Ovary (tissue), 3 donors: Measurements from ENCODE around the gene PABPN1.

ENCODE experiments used
- POLR2A ChIP-seq: fragments of 450-650 bp; IDR thresholded peaks from one replicate; pipeline ENCODE4 v1.6.1; 2017; ENCODE audit warnings: antibody characterized with exemption, mild to moderate bottlenecking, moderate library complexity
- TF ChIP-seq, protein P1 (sequence below), 3 donors: fragments of 450-650 bp in 2 of 3; fragments of 200-600 bp in 1 of 3; IDR thresholded peaks; one replicate each; pipeline versions ENCODE4 v1.5.1 to v1.8.0; 2016 to 2022; ENCODE audit warnings: antibody characterized with exemption in 3 of 3, mild to moderate bottlenecking in 1 of 3
- donor health status: DM: no; HTN: no; CAD: no.

DNA sequence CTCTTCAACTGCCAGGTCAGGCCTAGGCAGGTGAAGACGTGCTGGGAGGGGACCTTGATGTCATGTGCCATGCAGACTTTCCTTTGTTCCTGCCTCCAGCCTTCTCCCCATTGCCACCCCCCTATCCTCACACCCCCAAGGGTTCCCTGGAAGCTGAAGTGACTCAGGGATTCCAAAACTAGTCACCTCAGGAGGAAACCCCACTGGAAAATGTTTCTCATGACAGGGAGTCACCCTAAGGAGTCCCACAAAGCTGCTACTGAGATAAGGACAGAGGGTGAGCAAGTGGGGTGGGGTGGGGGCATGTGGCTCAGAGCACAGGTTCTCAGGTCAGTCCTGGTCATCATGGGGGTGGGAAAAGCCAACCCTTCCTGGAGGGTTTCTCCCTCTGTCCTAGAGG is 49.0 kb downstream of the PABPN1 start:
- no peak for TF ChIP-seq POLR2A
- TF ChIP-seq, protein P1, sequence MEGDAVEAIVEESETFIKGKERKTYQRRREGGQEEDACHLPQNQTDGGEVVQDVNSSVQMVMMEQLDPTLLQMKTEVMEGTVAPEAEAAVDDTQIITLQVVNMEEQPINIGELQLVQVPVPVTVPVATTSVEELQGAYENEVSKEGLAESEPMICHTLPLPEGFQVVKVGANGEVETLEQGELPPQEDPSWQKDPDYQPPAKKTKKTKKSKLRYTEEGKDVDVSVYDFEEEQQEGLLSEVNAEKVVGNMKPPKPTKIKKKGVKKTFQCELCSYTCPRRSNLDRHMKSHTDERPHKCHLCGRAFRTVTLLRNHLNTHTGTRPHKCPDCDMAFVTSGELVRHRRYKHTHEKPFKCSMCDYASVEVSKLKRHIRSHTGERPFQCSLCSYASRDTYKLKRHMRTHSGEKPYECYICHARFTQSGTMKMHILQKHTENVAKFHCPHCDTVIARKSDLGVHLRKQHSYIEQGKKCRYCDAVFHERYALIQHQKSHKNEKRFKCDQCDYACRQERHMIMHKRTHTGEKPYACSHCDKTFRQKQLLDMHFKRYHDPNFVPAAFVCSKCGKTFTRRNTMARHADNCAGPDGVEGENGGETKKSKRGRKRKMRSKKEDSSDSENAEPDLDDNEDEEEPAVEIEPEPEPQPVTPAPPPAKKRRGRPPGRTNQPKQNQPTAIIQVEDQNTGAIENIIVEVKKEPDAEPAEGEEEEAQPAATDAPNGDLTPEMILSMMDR (IDR thresholded peaks at IDR 0.05): no peak
